ENCODE results near the gene ASIC2.

The ASIC2 gene

DNA sequence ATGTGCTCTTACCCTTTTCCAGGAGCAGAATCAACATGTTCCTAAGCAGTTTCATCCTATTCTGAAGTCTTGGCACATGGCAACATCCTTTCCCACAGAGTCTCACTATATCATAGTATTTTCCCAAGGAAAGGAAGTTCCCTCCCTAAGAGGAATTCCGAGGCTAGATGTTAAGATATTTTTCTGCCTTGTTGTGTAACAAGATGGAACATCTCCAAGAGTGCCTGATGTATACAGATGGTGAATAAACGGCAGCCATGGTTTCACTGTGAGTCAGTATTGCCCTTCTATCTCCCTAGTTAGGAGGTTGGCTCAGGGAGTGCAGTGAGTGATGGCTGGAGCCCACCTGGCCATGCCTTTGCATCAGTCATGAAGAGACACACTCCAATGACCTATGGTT is 253.2 kb downstream of the ASIC2 start:
- no peak for FAIRE-seq

DNA sequence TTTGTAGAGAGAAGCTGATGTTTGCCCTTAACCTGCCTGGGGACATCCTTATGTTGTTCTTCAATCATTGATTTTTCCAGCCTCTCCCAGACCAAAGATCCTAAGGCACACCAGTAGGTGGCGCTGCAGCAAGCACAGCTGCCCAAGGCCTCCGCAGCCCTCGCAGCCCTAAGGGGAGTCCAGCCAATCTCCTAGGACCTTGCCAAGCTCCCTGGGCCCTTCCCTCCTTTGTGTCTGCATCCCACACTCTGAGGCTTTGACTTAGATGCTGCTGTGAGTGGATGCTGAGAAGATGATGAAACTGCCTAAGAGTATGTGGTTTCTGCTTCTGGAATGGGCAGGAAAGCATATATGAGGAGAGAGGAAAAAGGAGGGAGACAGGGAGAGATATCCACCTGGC is 254.4 kb downstream of the ASIC2 start:
- DNase-seq (ENCODE audit: insufficient read length, low spot score) (no peak), FAIRE-seq (no peak)

More for the DNA sequence above, 253.2 kb downstream of the ASIC2 start:
- DNase-seq (ENCODE audit: insufficient read length, low spot score), result no peak

DNA sequence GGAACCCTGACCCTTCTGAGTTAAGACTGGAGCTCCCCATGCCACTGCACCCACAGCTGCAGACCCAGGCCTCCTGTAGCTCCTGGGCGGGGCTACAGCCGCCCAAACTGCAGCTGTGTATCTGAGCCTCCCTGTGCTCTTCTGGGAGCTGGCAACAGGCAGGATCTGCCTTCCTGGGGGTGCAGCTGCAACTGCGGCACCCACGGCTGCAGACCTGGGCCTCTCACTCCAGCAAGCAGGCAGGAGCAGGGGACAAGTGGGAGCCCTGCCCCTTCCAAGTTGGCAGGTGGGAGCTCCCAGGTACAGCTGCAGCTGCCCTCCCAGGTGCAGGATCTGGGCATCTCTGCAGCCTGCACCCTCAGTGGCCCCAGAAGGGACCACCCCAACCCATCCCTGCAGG is 259.9 kb downstream of the ASIC2 start:
- no peak for FAIRE-seq
- no peak for DNase-seq (ENCODE audit: insufficient read length, low spot score)

DNA sequence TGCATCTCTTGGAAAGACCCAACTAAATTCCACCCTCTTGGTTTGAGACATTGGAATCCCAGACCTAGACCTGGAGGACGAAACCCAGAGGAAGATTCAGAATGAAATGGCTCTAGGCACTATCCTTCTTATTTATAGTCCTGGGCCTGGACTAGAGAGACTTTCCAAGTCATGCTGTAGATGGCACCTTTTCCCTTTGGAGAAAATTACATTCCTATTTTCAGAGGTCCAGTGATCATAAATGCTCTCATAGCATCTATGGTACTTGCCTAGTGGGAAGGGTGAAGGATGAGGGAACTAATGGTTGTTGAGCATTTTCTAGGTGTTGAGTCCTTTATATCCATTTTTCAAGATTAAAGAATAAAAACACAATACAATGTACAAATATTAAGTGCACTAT is 264.3 kb downstream of the ASIC2 start:
- FAIRE-seq (no peak), DNase-seq (ENCODE audit: insufficient read length, low spot score) (no peak)

DNA sequence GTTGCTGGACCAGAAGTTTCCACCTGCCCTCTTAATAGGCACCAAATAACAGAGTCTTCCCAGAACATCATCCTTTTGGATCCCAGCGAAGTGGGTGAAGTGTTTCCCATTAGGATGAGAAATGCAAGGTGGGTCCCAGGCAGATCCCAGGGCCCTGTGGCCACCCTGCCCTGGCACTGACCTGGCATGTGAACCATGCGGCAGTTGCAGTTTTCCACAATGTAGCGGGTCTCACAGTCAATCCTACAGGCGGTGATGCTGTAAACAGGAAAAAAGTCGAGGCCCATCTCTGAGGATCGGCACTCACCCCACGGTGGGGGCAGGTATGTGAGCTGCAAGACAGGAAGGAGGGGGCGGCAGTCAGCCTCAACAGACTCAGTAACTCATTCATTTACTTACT is 265.0 kb downstream of the ASIC2 start:
- FAIRE-seq, result no peak
- no peak for DNase-seq (ENCODE audit: insufficient read length, low spot score)

DNA sequence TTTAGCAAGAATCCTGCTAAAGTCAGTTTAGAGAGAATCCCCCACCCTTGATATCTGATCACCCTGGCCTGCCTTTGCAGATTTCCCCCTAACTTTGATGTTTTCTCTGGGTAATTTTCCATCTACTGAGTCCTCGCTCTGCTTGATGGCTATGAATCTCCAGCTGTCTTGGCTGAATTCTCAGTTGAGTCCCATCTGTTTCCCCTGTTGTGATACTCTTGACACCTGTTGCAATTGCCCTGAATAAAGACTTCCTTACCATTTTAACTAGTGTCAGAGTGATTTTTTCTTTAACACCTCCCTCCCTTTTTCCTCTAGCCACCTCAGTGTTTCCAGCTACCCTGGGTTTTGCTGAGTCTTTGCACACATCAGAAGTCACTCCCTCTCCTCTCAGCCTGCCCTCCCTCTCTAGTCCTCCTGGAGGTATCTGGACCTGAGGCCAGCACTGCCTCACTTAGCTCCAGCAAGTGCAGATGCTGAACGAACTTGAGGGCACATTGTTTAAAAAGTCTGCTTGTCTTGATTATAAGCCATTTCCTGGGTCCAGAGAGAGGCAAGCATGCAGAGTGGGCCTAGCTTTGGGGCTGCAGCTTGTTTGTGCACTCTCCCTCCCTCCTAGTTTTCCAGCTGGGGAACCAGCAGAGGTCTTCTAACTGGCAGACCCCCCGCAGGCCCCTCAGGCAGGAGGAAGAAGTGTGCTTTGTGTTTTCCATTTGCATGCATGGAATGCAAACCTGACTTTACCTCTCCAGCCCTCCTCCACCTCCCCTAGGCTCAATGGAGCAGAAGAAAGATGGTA is 268.2 kb downstream of the ASIC2 start:
- DNase-seq (ENCODE audit: insufficient read length, low spot score), result no peak
- FAIRE-seq, result no peak

DNA sequence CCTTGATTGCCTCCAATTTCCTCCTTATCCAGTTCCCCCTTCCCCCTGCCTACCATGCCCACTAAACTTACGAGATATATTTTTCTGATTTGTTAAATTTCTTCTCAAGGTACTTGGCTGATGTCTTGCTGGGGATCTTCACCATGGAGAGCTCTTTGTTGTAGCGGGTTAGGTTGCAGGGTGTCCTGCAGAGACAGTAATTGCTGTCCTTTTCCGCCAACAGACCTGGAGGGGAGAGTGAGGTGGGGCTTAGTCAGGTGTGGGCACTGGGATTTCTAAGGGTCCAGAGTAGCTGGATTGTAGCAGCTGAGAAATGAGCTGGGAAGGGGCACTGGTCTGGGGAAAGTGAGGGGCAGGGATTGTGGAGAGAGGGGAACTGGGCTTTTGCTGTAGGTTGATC is 269.3 kb downstream of the ASIC2 start:
- FAIRE-seq (no peak), DNase-seq (ENCODE audit: insufficient read length, low spot score) (no peak)

DNA sequence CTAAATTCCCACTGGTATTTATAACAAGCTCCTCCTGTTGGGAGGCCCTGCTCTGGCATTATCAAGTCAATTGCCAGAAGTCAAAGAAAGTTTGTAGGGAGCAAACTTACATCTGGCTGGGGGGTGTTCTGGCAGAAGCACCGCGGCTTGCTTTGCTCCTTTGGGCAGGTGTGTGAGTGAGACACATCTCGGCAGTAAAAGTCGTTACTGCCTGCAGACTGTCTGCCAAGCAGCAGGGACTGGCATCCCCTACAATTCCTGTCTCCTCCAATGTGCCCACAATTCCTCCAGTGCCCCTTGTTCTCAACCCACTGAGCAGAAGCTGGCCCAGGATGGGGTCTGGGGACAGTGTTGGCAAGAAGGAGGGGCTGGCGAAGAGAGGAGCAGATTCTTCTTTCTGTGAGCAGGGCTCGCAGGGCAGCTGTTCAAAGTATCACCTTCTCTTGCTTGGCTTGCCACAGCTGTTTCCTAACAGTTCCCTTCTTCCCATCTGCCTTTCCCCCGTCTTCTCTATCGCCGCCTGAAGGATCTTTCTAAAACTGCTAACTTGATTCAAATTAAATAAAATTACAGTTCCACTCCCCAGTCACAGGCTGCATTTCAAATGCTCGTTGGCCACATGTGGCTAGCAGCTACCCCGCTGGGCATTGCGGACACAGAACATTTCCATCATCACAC is 271.2 kb downstream of the ASIC2 start:
- no peak for DNase-seq (ENCODE audit: insufficient read length, low spot score)
- no peak for FAIRE-seq

DNA sequence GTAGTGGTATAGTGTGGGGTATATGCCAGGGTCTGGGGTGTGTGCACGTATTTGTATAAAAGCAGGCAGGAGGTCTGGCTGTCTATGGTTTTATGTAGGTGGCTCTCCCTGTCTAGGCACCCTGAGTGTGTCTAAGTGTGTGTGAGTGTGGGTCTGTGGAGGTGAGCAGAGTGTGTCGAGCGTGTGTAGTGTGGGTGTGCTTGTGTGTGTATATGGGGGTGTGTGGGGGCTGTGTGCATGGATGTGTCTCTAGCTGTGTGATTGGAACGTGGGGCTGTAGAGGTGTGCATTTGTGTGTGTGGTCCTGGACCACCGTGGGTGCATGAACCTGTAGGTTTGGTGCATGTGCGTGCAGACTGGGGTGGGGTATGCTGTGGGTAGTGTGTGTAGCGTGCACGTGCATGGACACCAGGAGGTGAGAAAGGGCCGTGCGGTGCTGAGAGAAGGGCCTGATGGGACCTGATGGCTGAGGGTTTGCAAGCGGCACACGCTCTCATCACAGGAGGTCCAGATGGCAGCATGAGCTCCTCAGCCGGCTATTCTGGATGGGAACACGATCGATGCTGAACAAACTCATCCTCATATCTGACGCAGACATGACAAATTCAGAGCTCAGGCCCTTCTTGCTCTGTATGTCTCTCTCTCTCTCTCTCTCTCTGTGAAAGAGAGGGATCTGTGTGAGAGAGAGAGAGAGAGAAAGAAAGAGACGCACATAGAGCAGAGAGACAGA is 273.8 kb downstream of the ASIC2 start:
- DNase-seq (ENCODE audit: insufficient read length, low spot score) (no peak), FAIRE-seq (no peak)

DNA sequence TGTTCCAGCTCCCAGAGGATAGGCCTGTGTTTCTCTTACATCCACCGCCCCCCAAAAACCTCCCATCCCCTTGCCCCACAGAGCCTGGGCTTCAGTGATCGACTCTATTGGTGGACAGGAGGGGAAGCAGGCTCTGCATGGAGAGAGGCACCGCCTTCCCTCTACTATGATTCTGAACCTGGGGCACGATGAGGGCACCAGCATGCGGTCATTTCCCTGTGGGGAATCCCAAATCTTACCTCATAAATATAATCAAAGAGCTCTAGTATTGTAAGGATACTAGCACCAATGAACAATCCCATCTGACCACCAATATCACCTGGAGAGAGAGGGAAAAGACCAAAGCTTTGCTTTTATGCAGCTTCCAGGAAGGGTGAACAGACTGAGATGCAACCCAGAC is 275.7 kb downstream of the ASIC2 start:
- FAIRE-seq (no peak), DNase-seq (ENCODE audit: insufficient read length, low spot score) (no peak)

DNA sequence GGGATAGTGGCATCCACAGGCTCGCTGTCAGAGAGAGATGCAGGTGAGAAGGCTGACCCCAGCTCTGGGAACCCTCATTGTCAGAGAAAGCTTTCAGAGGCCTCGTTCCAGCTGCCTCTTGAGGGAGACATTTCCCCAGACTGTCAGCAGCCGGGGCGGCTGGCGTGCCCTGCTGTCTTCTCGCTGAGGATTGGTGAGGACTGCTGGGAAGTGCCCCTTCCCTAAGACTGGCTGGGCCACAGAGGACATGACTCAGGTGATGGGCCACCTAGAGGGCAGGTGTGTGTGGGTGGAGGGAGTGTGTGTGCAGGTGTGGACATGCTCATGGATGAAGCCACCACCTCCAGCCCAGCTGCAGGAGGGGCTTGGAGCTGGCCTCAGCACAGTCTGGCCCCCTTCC is 276.2 kb downstream of the ASIC2 start:
- DNase-seq (ENCODE audit: insufficient read length, low spot score), result no peak
- FAIRE-seq, result no peak

DNA sequence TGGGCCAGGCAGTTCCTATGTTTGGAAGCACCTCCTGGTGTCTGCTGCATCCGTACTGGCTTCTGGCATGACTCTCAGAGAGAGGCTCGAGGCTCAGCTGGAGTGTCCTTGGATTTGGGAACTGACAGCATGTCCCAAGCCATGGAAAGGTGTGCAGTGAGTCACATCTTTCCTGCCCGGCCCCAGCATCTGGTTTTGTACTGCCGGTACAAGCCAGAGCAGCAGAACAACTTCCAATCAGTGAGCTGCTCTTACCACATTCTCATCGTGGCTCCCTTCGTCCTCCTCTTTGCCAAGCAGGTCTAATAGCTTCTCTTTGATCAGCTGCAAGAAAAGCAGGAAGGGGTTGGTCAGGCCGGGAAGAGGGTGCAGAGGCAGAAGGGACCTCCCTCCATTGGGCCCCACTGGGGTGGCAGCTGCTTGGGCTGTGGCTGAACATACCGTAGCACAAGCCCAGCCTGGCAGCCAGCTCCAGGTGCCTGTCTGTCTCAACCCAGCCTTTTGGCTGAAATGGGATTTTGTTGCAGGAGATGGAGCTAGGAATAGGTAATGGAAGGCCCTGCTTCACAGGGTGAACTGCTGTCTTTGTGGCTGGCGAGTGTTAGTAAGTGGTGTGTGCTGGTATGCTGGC is 277.3 kb downstream of the ASIC2 start:
- no peak for FAIRE-seq
- DNase-seq (ENCODE audit: insufficient read length, low spot score), result no peak

DNA sequence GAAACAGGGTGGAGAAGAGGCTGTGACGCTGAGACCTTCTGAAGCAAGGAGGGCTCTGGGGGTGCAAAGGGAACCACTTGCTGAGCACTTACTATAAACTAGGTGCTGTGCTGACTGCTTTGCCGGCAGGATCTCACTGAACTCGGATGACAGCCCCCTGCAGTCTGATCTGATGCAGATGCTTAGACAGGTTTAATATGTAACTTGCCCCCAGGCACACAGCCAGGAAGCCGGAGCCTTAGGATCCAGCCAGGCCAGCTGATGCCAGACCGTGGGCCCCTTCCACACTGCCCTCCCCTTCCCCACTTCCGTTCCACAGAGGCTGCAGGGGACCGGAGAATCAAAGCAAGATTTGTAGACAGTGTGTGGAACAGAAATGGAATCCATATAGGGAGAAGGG is 278.3 kb downstream of the ASIC2 start:
- FAIRE-seq (no peak), DNase-seq (ENCODE audit: insufficient read length, low spot score) (no peak)

DNA sequence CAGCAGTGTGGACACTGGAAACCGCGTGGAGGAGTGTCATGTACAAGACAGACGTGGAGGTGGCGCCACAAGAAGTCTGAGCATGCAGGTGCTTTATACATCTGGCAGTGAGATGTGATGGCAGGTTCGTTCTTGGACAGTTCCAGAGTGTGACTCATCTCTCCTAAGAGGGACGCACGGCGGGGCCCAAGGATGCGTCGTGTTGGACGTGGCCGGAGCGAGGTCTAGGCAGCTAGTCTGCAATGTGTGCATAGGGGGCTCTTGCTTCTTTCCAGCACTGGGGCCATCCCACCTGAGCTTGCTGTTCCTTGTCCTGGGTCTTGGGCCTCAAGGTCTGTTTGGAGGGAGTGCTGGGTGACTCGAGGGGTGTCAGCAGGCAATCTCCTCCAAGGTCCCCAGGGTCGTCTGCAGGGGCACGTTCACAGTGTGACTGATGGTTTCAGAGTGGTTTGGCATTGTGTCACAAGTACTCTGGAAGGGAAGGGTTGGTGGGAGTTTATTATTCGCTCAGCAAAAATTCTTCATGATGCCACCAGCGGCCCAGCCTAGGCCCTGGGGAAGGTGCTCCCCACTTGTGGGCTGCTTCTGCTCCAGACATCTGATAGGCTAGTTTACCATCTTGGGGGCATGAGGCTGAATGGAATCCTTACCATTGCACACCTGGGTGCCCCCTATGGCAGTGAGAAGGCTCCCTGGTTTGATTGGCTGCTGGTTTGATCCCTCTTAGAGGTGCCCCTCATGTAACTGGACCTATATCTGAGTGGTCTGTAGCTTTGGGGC is 279.3 kb downstream of the ASIC2 start:
- no peak for DNase-seq (ENCODE audit: insufficient read length, low spot score)
- no peak for FAIRE-seq

DNA sequence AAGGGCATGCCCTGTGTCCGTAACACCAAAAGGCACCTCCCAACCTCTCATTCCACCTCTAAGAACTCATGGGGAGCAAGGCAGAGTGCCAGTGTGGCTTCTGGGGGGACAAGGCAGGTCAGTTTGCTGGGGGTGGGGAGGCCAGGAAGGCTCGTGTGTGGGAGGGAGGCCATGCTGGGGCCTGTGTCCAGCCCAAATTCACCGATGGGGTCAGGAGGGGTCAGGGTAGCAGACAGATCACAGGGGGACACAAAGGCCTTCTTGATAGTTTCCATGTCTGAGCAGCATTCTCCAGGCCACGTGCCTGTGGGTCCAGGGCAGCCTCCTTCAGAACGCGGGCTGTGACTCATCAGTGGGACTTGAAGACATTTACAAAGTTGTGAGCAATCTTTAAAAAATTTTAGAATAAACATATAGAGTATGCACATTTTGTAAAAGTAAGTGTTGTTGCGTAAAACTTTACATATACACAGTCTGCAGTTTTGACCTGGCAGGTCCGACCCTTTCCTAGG is 280.5 kb downstream of the ASIC2 start:
- FAIRE-seq, result no peak
- DNase-seq (ENCODE audit: insufficient read length, low spot score), result no peak

DNA sequence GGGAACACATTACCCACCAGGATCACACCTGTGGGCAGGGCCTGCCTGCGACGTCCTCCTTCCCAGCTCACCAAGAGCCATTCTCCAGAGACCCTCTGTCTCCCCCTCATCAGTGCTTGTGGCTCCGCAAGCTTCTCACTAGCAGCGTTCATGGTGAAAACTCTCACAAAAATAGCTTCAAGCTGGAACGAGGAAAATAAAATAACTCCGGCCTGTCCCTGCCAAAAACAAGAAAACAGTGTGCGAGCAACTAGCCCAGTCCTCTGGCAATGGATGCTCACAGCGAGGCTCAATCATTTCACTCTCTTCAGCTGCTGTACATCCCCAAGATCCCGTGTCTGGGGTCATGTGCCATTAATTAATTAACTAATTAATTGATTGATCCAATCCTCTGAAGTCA is 283.5 kb downstream of the ASIC2 start:
- DNase-seq (ENCODE audit: insufficient read length, low spot score) (no peak), FAIRE-seq (no peak)

DNA sequence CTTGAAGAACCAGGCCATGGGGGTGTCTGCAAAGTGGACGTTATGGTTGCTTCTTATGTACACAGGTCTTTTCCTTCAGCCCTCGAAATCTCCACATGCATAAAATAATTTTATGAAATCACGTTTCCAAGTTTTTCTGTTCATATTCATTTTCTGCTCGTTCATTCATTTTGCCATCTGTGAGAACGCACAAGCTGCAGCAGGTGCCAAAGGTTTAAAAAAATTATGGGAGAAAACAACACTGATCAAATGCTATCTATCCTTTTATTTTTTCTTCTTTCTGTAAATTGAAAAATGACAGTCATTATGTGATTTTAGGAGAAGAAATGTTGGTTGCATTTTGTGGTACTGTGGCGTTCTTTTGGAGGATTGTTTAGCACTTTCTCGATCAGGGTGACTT is 285.9 kb downstream of the ASIC2 start:
- DNase-seq (ENCODE audit: insufficient read length, low spot score) (no peak), FAIRE-seq (no peak)

DNA sequence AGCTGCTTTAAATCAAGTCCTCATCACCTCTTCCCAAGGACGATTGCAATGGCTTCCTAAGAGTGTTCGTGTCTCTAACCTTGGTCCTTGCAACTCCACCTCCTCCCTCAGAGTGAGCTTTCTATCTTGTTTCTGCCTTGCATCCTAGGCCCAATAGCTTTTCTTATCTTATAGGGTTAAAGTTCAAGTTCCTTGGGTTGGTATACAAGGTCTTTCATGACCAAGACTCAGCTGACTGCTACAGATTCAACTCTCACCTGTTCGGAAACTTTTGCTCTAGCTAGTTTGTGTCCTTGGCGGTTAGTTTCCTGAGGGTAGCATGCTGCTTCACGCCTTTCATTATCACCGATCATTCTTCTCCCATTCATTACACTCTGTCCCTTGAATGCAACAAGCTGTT is 290.8 kb downstream of the ASIC2 start:
- DNase-seq (ENCODE audit: insufficient read length, low spot score) (no peak), FAIRE-seq (no peak)

DNA sequence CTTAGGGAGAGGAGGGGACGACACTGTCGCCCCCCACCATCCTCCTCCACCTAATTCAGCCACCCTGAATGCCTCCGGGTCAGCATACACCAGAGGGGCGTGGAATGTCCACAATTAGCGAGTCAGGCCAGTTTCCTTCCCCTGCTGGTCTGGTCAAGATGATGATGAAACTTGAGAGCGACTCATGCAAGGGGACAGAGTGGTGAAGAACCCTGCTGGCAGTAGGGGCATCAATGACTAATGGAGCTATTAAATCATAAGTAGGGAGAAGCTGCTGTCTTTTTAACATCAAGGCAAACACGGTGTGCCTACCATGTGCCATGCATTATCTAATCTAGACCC is 294.2 kb downstream of the ASIC2 start:
- no peak for FAIRE-seq
- no peak for DNase-seq (ENCODE audit: insufficient read length, low spot score)

DNA sequence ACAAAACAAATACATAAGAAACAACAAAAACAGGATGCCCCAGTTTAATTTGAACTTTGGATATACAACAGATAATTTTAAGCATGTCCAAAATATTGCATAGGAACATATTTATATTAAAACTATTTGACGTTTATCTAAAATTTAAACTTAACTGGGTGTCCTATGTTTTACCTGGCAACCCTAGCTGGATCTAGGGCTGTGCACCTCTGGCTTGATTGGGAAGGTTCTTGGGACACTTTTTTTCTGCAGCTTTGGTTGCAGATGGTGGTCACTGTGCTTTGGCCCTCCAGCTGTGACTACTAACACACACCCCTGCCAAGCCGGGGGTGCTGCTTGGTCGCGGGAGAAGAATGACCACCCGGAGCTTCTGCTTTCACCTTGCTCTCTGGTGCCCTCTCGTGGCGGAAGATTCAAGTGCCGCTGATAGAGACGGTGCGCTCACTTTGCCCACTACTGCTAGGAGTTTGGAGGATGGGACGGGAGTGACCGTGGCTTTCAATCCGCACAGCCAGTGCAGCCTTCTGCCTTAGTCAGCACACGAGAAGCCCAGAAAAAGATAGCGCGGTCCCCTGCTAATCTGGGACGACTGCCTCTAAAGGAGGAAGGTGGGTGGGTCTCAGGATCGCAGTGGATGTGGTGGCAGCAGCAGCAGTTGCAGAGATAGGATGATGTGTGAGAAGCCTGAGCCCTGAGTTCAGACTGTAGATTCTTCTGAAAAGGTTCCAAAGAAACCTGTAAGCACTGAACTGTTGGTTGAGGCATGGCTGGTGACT is 294.8 kb downstream of the ASIC2 start:
- peak; percentile 93 for FAIRE-seq
- DNase-seq (ENCODE audit: insufficient read length, low spot score), result peak; percentile 73
